ENCODE measurements around the gene SPDYE11.
"Not testable (repeated sequence)": the region's sequence is repeated elsewhere in the genome, so short reads cannot be mapped to it uniquely, and the experiment has no call there.

DNA sequence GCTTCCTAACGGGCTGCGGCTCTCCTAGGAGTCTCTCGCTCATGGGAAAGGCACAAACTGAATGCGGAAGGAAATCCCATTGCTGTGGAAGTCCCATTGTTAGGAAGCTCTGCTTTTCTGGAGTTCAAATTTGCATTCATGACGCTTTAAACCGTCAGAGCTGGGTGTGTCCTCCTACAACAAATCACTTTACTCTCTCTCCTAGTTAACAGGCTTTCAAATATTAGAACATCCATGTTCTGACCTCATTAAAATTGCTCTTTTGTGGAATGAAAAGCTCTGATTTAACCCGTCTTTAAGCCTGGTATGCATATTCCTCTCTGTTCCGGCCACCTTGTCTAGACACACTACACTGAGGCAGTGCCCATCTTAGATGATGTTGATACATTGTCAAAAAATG is at the start of gene SPDYE11:
- TF ChIP-seq, protein P1, sequence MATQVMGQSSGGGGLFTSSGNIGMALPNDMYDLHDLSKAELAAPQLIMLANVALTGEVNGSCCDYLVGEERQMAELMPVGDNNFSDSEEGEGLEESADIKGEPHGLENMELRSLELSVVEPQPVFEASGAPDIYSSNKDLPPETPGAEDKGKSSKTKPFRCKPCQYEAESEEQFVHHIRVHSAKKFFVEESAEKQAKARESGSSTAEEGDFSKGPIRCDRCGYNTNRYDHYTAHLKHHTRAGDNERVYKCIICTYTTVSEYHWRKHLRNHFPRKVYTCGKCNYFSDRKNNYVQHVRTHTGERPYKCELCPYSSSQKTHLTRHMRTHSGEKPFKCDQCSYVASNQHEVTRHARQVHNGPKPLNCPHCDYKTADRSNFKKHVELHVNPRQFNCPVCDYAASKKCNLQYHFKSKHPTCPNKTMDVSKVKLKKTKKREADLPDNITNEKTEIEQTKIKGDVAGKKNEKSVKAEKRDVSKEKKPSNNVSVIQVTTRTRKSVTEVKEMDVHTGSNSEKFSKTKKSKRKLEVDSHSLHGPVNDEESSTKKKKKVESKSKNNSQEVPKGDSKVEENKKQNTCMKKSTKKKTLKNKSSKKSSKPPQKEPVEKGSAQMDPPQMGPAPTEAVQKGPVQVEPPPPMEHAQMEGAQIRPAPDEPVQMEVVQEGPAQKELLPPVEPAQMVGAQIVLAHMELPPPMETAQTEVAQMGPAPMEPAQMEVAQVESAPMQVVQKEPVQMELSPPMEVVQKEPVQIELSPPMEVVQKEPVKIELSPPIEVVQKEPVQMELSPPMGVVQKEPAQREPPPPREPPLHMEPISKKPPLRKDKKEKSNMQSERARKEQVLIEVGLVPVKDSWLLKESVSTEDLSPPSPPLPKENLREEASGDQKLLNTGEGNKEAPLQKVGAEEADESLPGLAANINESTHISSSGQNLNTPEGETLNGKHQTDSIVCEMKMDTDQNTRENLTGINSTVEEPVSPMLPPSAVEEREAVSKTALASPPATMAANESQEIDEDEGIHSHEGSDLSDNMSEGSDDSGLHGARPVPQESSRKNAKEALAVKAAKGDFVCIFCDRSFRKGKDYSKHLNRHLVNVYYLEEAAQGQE (IDR thresholded peaks at IDR 0.05; ENCODE audit: insufficient read depth in 1 of 2, low read depth in 2 of 2, low read length in 1 of 2), result not testable (repeated sequence)
- TF ChIP-seq, protein P2, sequence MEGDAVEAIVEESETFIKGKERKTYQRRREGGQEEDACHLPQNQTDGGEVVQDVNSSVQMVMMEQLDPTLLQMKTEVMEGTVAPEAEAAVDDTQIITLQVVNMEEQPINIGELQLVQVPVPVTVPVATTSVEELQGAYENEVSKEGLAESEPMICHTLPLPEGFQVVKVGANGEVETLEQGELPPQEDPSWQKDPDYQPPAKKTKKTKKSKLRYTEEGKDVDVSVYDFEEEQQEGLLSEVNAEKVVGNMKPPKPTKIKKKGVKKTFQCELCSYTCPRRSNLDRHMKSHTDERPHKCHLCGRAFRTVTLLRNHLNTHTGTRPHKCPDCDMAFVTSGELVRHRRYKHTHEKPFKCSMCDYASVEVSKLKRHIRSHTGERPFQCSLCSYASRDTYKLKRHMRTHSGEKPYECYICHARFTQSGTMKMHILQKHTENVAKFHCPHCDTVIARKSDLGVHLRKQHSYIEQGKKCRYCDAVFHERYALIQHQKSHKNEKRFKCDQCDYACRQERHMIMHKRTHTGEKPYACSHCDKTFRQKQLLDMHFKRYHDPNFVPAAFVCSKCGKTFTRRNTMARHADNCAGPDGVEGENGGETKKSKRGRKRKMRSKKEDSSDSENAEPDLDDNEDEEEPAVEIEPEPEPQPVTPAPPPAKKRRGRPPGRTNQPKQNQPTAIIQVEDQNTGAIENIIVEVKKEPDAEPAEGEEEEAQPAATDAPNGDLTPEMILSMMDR (IDR thresholded peaks at IDR 0.05), result not testable (repeated sequence)
- TF ChIP-seq SIN3A (IDR thresholded peaks at IDR 0.05; ENCODE audit: borderline replicate concordance, insufficient read depth, low read depth, low read length); POLR2AphosphoS5 (IDR thresholded peaks at IDR 0.05; ENCODE audit: low read depth, low read length); TCF7L2 (IDR thresholded peaks at IDR 0.05; ENCODE audit: low read depth, low read length): not testable (repeated sequence)

Data from Panc1 (cell line).